IMR-90 (cell line): ENCODE data around the gene FCGR3B. TPM values are rescaled to one million over a fixed set of nuclear protein-coding genes. Genes with fewer than 3 reads are reported as not detected.
"Not testable (repeated sequence)": the region's sequence is repeated elsewhere in the genome, so short reads cannot be mapped to it uniquely, and the experiment has no call there.

Experiments used
- ATAC-seq: fragments of 200-7000 bp; cut with Tn5 transposase; 2 replicates; pipeline ENCODE4 v1.9.1; 2020; ENCODE audit warnings: low read depth, mild to moderate bottlenecking, moderate library complexity
- BruUV-seq: library from RNA; stranded (reverse); fragments of 400-500 nt; replicated peaks from 2 replicates; lab custom pipeline; 2021; lab: Mats Ljungman, UMichigan
- CTCF ChIA-PET: fragments of 300-600 bp; formaldehyde crosslinking; extraction: SDS; loops from one replicate; lab custom pipeline; 2021; ENCODE audit warnings: antibody characterized with exemption; lab: Yijun Ruan, JAX
- POLR2A ChIA-PET: fragments of 300-600 bp; sonication (Branson Sonifier 250); formaldehyde crosslinking; loops from one replicate; lab custom pipeline; 2022; ENCODE audit warnings: antibody characterized with exemption; ENCODE audit not compliant: unreplicated experiment; lab: Charles Lee
- DNase-seq: peaks from one replicate; pipeline ENCODE4 v3.0.0; 2013
- H2AFZ ChIP-seq: replicated peaks from 2 replicates; pipeline ENCODE3; 2013; ENCODE audit warnings: low read length, mild to moderate bottlenecking; ENCODE audit not compliant: poor library complexity
- H2AK5ac ChIP-seq: 2 replicates; pipeline ENCODE4 v1.6.1; 2013; ENCODE audit warnings: low read depth, low read length, inconsistent platforms
- H2AK9ac ChIP-seq: replicated peaks from 2 replicates; pipeline ENCODE3; 2013; ENCODE audit warnings: mild to moderate bottlenecking, low read depth, low read length, moderate library complexity; ENCODE audit not compliant: poor library complexity
- H2BK120ac ChIP-seq: 2 replicates; pipeline ENCODE4 v1.6.1; 2013; ENCODE audit warnings: low read depth, low read length, inconsistent platforms
- H2BK15ac ChIP-seq: 3 replicates; pipeline ENCODE4 v1.6.1; 2013; ENCODE audit warnings: low read depth, low read length, inconsistent platforms
- H2BK20ac ChIP-seq: 2 replicates; pipeline ENCODE4 v1.6.1; 2013; ENCODE audit warnings: low read depth, mild to moderate bottlenecking, inconsistent platforms, low read length, moderate library complexity
- H2BK5ac ChIP-seq: 2 replicates; pipeline ENCODE4 v1.6.1; 2013; ENCODE audit warnings: mild to moderate bottlenecking, low read depth, low read length, inconsistent platforms; ENCODE audit not compliant: poor library complexity, severe bottlenecking
- H3K14ac ChIP-seq: replicated peaks from 2 replicates; pipeline ENCODE4 v1.6.1; 2013; ENCODE audit warnings: low read depth, low read length, inconsistent platforms
- H3K18ac ChIP-seq: 2 replicates; pipeline ENCODE4 v1.6.1; 2013; ENCODE audit warnings: low read depth, low read length, control low read depth
- H3K23ac ChIP-seq: 2 replicates; pipeline ENCODE4 v1.6.1; 2013; ENCODE audit warnings: low read depth, low read length, inconsistent platforms
- H3K27ac ChIP-seq: 2 replicates; pipeline ENCODE4 v1.5.1; 2013; ENCODE audit warnings: mild to moderate bottlenecking, control low read depth, low read length; ENCODE audit not compliant: insufficient read depth
- H3K27me3 ChIP-seq: 2 replicates; pipeline ENCODE4 v1.6.1; 2013; ENCODE audit warnings: low read length; ENCODE audit not compliant: control insufficient read depth, insufficient read depth
- H3K36me3 ChIP-seq: 2 replicates; pipeline ENCODE4 v1.6.1; 2013; ENCODE audit warnings: low read length, mixed read lengths; ENCODE audit not compliant: control insufficient read depth, insufficient read depth
- H3K4ac ChIP-seq: 2 replicates; pipeline ENCODE4 v1.6.1; 2013; ENCODE audit warnings: low read depth, low read length, inconsistent platforms
- H3K4me1 ChIP-seq: 2 replicates; pipeline ENCODE4 v1.6.1; 2013; ENCODE audit warnings: low read length, mixed read lengths; ENCODE audit not compliant: control insufficient read depth, insufficient read depth
- H3K4me2 ChIP-seq: 2 replicates; pipeline ENCODE4 v1.6.1; 2013; ENCODE audit warnings: low read depth, mild to moderate bottlenecking, control low read depth, low read length, moderate library complexity
- H3K4me3 ChIP-seq: 2 replicates; pipeline ENCODE4 v1.5.1; 2013; ENCODE audit warnings: low read depth, mild to moderate bottlenecking, control low read depth, low read length, moderate library complexity; ENCODE audit not compliant: insufficient read depth
- H3K56ac ChIP-seq: 2 replicates; pipeline ENCODE4 v1.6.1; 2013; ENCODE audit warnings: low read length, inconsistent platforms; ENCODE audit not compliant: insufficient read depth; ENCODE audit errors: extremely low read depth
- H3K79me1 ChIP-seq, 2 experiments: 2 replicates each; pipeline ENCODE4 v1.6.1; 2013; ENCODE audit warnings: low read length in 2 of 2, inconsistent platforms in 1 of 2, low read depth in 1 of 2
- H3K9ac ChIP-seq: 2 replicates; pipeline ENCODE4 v1.6.1; 2013; ENCODE audit warnings: low read depth, low read length, control low read depth
- H3K9me1 ChIP-seq: 2 replicates; pipeline ENCODE4 v1.6.1; 2013; ENCODE audit warnings: low read length, inconsistent platforms; ENCODE audit not compliant: insufficient read depth
- H3K9me3 ChIP-seq: 2 replicates; pipeline ENCODE4 v1.6.1; 2013; ENCODE audit warnings: low read length; ENCODE audit not compliant: control insufficient read depth, insufficient read depth
- H4K20me1 ChIP-seq: 2 replicates; pipeline ENCODE4 v1.6.1; 2013; ENCODE audit warnings: low read length, inconsistent platforms; ENCODE audit not compliant: insufficient read depth
- H4K5ac ChIP-seq: 2 replicates; pipeline ENCODE4 v1.6.1; 2013; ENCODE audit warnings: mild to moderate bottlenecking, low read depth, low read length, control low read depth
- H4K8ac ChIP-seq, 2 experiments: 2 replicates each; pipeline ENCODE4 v1.6.1; 2013; ENCODE audit warnings: low read depth in 2 of 2, low read length in 2 of 2, control low read depth in 1 of 2, inconsistent platforms in 1 of 2
- H4K91ac ChIP-seq: 2 replicates; pipeline ENCODE4 v1.6.1; 2013; ENCODE audit warnings: low read depth, low read length, inconsistent platforms; ENCODE audit not compliant: insufficient read depth
- WGBS, 2 experiments: methylation state at CpG; one replicate each; pipeline versions ENCODE4 v1.1.5 to v1.1.7; 2013; ENCODE audit warnings: missing lambda C conversion rate in 2 of 2; ENCODE audit not compliant: insufficient read length in 1 of 2; ENCODE audit errors: extremely low coverage in 2 of 2; 5-methylcytosine and 5-hydroxymethylcytosine counted together
- dilution Hi-C: fragments of 300-500 bp; cut with HindIII; formaldehyde crosslinking; loops from one replicate; pipeline ENCODE4 v1.14.3; 2018; ENCODE audit warnings: low sequenced_read_pairs; ENCODE audit not compliant: unreplicated experiment
- in situ Hi-C: fragments of 300-500 bp; cut with MboI; formaldehyde crosslinking; loops from 3 replicates; pipeline ENCODE4 v1.14.3; 2019; ENCODE audit warnings: low sequenced_read_pairs, inconsistent platforms, mixed read lengths
- intact Hi-C: fragments of 100-400 bp; cut with micrococcal nuclease; formaldehyde crosslinking; loops from 2 replicates; pipeline ENCODE4 v1.10.0; 2022
- polyA plus RNA-seq, 3 experiments: library from polyadenylated mRNA; depleted of rRNA; stranded (reverse); fragments of >200 nt; gene quantifications; 2 replicates each; pipeline ENCODE4 v1.2.3, GENCODE V29; 2012; ENCODE audit warnings: low replicate concordance in 1 of 3
- total RNA-seq: library from RNA; depleted of rRNA; stranded (reverse); fragments of >200 nt; gene quantifications from 2 replicates; pipeline ENCODE4 v1.2.3, GENCODE V29; 2012

The FCGR3B gene
- total and polyA plus RNA-seq, 2 of the 4 experiments (the other 2 are of a cell fraction) = not detected

DNA sequence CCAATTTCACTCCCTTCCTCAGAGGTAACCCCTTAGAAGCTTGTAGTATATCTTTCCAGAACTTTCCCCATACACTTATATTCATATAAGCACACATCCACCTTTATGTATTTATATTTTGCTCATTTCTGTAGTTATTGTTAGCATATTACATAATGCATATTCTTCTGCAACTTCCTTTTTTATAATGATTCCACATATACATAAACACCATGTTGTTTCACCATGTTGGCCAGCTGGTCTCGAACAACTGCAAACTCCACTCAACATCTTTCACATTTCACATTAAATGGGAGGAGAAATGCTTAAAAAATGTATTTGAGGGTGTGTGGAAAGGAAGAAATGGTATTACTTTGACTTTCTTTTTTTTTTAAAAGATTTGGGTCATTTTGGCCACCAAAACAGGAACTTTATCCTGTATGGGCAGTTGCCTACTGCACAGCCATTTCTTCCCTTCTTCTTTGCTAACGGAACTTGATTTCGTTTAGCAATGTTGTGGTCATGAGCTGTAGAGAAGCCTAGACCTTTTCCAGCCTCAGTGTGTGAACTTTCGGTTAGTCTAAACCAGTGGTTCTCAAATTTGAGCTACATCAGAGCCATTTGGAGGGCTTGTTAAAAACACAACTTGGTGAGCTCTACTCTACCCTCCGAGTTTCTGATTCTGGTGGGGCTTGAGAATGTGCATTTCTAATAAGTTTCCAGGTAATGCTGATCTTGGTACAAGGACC lies 12.7 kb upstream of the FCGR3B start:
- H4K8ac ChIP-seq, H2AFZ ChIP-seq, POLR2A ChIA-PET, H3K9me3 ChIP-seq, CTCF ChIA-PET, H2BK20ac ChIP-seq, DNase-seq, H3K27ac ChIP-seq, H3K56ac ChIP-seq, H3K4me3 ChIP-seq, H3K9ac ChIP-seq, H3K79me1 ChIP-seq, H3K4me2 ChIP-seq, H3K4me1 ChIP-seq, H4K20me1 ChIP-seq, H2BK5ac ChIP-seq, H3K36me3 ChIP-seq, H2AK9ac ChIP-seq, H3K27me3 ChIP-seq, H2BK15ac ChIP-seq, H3K4ac ChIP-seq, dilution Hi-C loops, H3K9me1 ChIP-seq, H2BK120ac ChIP-seq, H4K5ac ChIP-seq, H3K18ac ChIP-seq, BruUV-seq, H3K14ac ChIP-seq, intact Hi-C loops, H2AK5ac ChIP-seq, H3K23ac ChIP-seq, H4K91ac ChIP-seq, ATAC-seq: not testable (repeated sequence)
- in situ Hi-C loops = loop anchor here (25.0 kb wide), 1 partner anchor 94 kb away; the partner anchor contains the start of gene DUSP12
- WGBS, 2 experiments = no CpG with 5 or more reads among the region's 5 CpGs

DNA sequence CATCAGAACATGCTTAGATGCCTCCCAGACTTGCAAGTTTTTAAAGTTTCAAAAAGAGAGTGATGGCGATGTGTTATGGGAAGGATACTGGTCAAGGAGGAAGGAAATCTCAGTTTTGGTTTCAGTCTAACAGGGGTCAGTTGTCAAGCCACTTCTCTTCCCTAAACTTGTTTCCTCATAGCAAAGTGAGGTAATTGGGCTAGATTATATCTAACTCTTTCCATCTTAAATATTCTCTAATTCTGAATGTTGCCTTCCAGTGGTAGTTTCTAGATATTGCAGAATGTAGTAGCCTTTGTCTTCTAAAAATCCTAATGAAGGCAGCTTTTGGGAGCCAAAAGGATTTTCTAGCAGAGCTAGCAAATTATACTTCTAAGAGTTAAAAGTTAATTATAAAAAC lies 11.7 kb upstream of the FCGR3B start:
- H3K4me1 ChIP-seq, H2AFZ ChIP-seq, H2BK15ac ChIP-seq, H2BK5ac ChIP-seq, H2AK9ac ChIP-seq, H3K9me3 ChIP-seq, H3K18ac ChIP-seq, H3K14ac ChIP-seq, BruUV-seq, H3K36me3 ChIP-seq, H3K23ac ChIP-seq, H3K56ac ChIP-seq, H3K79me1 ChIP-seq, POLR2A ChIA-PET, H4K20me1 ChIP-seq, H2BK20ac ChIP-seq, H3K4ac ChIP-seq, H3K9me1 ChIP-seq, H4K8ac ChIP-seq, H3K9ac ChIP-seq, H3K27me3 ChIP-seq, H3K4me2 ChIP-seq, H2BK120ac ChIP-seq, intact Hi-C loops, H3K4me3 ChIP-seq, CTCF ChIA-PET, H3K27ac ChIP-seq, DNase-seq, ATAC-seq, H2AK5ac ChIP-seq, dilution Hi-C loops, H4K91ac ChIP-seq, H4K5ac ChIP-seq: not testable (repeated sequence)
- in situ Hi-C loops = loop anchor here (25.0 kb wide), 1 partner anchor 95 kb away; the partner anchor contains the start of gene DUSP12
- WGBS, 2 experiments = no CpG with 5 or more reads among the region's 1 CpG
